Right cardiac atrium (tissue), 5 donors: ENCODE data around the gene DOCK2. TPM values are rescaled to one million over a fixed set of nuclear protein-coding genes. Genes with fewer than 3 reads are reported as not detected.

Source experiments
- ATAC-seq, 2 donors: fragments of 200-7000 bp; cut with Tn5 transposase; one replicate each; pipeline versions ENCODE4 v1.8.0 to v1.9.1; 2020; ENCODE audit warnings: moderate library complexity in 2 of 2, mild to moderate bottlenecking in 1 of 2
- DNase-seq, 3 donors: peaks; one replicate each; pipeline ENCODE4 v3.0.0-alpha.2; 2020
- H3K27ac ChIP-seq: one replicate; pipeline ENCODE4 v1.5.1; 2013; ENCODE audit warnings: mild to moderate bottlenecking, low read length, control low read depth, moderate library complexity
- H3K27me3 ChIP-seq: one replicate; pipeline ENCODE4 v1.6.1; 2013; ENCODE audit not compliant: control insufficient read depth, insufficient read depth
- H3K4me1 ChIP-seq: one replicate; pipeline ENCODE4 v1.6.1; 2013; ENCODE audit warnings: low read length; ENCODE audit not compliant: control insufficient read depth, insufficient read depth
- H3K4me3 ChIP-seq: one replicate; pipeline ENCODE4 v1.5.1; 2013; ENCODE audit warnings: low read length, control low read depth
- H3K9me3 ChIP-seq: one replicate; pipeline ENCODE4 v1.6.1; 2013; ENCODE audit warnings: low read length; ENCODE audit not compliant: control insufficient read depth
- WGBS: extraction: QIAGEN DNeasy Blood & Tissue Kit; methylation state at CpG from one replicate; pipeline ENCODE4 v1.1.7; 2013; 5-methylcytosine and 5-hydroxymethylcytosine counted together
- intact Hi-C, 4 donors: fragments of 100-400 bp; cut with DNase I; formaldehyde crosslinking; loops; one replicate each; pipeline versions ENCODE4 v1.11.0 to v1.14.0; 2022 to 2023
- polyA plus RNA-seq: library from polyadenylated mRNA; stranded (reverse); fragments of 200-250 nt; gene quantifications from one replicate; pipeline ENCODE4 v1.2.3, GENCODE V29; 2013
- total RNA-seq, 4 donors: library from RNA; stranded (reverse); fragmentation: NEBNext Ultra II Directional; extraction: Animal tissue kit (Norgen Biotek cat#: 25700); gene quantifications; one replicate each; pipeline ENCODE4 v1.2.1, GENCODE V29; 2021
- donor health status: healthy with polysubstance abuse.
- donor health status: DM: no; HTN: yes; CAD: no.
- donor health status: DM: no; HTN: no; CAD: no.
- donor health status: DM: no; HTN: yes; CAD: no; lungs with severe emphysema.
- donor health status: DM: yes; HTN: yes; CAD: no.

Gene DOCK2
- total and polyA plus RNA-seq, 5 donors: 1.00 to 14.2 (median 9.6) TPM

GRCh38 chr5:170100066-170100943, 463.2 kb downstream of the DOCK2 start:
- peak; percentile 74 to 87 (median 81) for DNase-seq
- 27% methylated on average over 13 of the region's 13 CpGs for WGBS
- Histone ChIP-seq H3K27ac (no peak overlapping the region), H3K27me3 (no peaks in the 10 kb centered on the region), H3K4me3 (no peak overlapping the region), H3K4me1 (peaks cover 2% of the 10 kb centered on the region), H3K9me3 (no peaks in the 10 kb centered on the region)
- intact Hi-C loops: loop anchor here (2.0 to 10.0 kb wide), 5 partner anchors 82 to 324 kb away; no protein-coding TSS in a partner anchor
- ATAC-seq: peak; percentile 35 to 52

- no peaks in the 10 kb centered on the region for H3K4me1 ChIP-seq
- DNase-seq (no peak), ATAC-seq (no peak)
- intact Hi-C loops: loop anchor here in 3 of 4 donors (5.0 to 10.0 kb wide), 3 partner anchors 79 to 321 kb away; no protein-coding TSS in a partner anchor
- H3K27ac ChIP-seq: no peak overlapping the region
- no peaks in the 10 kb centered on the region for H3K9me3 ChIP-seq
- 97% methylated on average over 1 of the region's 1 CpG for WGBS
- no peak overlapping the region for H3K4me3 ChIP-seq
- no peaks in the 10 kb centered on the region for H3K27me3 ChIP-seq
Measured at GRCh38 chr5:170103447-170103846, 466.4 kb downstream of the DOCK2 start.

- no peak for DNase-seq
- Histone ChIP-seq H3K27me3 (no peaks in the 10 kb centered on the region), H3K9me3 (no peaks in the 10 kb centered on the region), H3K4me1 (no peaks in the 10 kb centered on the region), H3K27ac (no peak overlapping the region), H3K4me3 (no peak overlapping the region)
- 92% methylated on average over 6 of the region's 6 CpGs for WGBS
- no peak for ATAC-seq
- intact Hi-C loops: loop anchor here in 3 of 4 donors (5.0 to 10.0 kb wide), 3 partner anchors 78 to 321 kb away; no protein-coding TSS in a partner anchor
Measured at GRCh38 chr5:170104299-170104698, 467.2 kb downstream of the DOCK2 start.

GRCh38 chr5:170104710-170105109, 467.6 kb downstream of the DOCK2 start:
- intact Hi-C loops: loop anchor here in 3 of 4 donors (5.0 to 10.0 kb wide), 3 partner anchors 78 to 320 kb away; no protein-coding TSS in a partner anchor
- no peak for DNase-seq
- 93% methylated on average over 26 of the region's 26 CpGs for WGBS

GRCh38 chr5:170105642-170106611, 468.9 kb downstream of the DOCK2 start, which contains the start of gene FOXI1:
TSS of gene FOXI1 (plus strand) at chr5:170105897. CDS start at chr5:170105958, 61 bp downstream.
- H3K4me1 ChIP-seq: no peaks in the 10 kb centered on the region
- no peak within 1 kb of the TSS for H3K27ac ChIP-seq
- H3K27me3 ChIP-seq: no peaks in the 10 kb centered on the region
- no peak within 1 kb of the TSS for H3K4me3 ChIP-seq
- intact Hi-C loops: loop anchor here in 2 of 4 donors (10.0 kb wide), 2 partner anchors 309 to 319 kb away; no protein-coding TSS in a partner anchor
- 85% methylated on average over 53 of the region's 53 CpGs for whole genome bisulfite sequencing
- no peaks in the 10 kb centered on the region for H3K9me3 ChIP-seq
- peak in 1 of 2 donors; percentile 29 for ATAC-seq
- no peak for DNase-seq

More at GRCh38 chr5:170104710-170105109, 467.6 kb downstream of the DOCK2 start:
- H3K9me3 ChIP-seq: no peaks in the 10 kb centered on the region
- no peak overlapping the region for H3K4me3 ChIP-seq
- ATAC-seq: no peak
- H3K27me3 ChIP-seq: no peaks in the 10 kb centered on the region
- no peak overlapping the region for H3K27ac ChIP-seq
- H3K4me1 ChIP-seq: no peaks in the 10 kb centered on the region

GRCh38 chr5:170107674-170108073, 470.6 kb downstream of the DOCK2 start:
- H3K27me3 ChIP-seq: no peaks in the 10 kb centered on the region
- H3K9me3 ChIP-seq: no peaks in the 10 kb centered on the region
- no peaks in the 10 kb centered on the region for H3K4me1 ChIP-seq
- DNase-seq: no peak
- H3K4me3 ChIP-seq: no peak overlapping the region
- no peak for ATAC-seq
- H3K27ac ChIP-seq: no peak overlapping the region
- intact Hi-C loops: loop anchor here in 2 of 4 donors (10.0 kb wide), 2 partner anchors 307 to 317 kb away; no protein-coding TSS in a partner anchor
- 79% methylated on average over 2 of the region's 2 CpGs for WGBS

GRCh38 chr5:170108266-170108785, 471.3 kb downstream of the DOCK2 start:
- DNase-seq (no peak), ATAC-seq (no peak)
- intact Hi-C loops: loop anchor here in 2 of 4 donors (10.0 kb wide), 2 partner anchors 306 to 316 kb away; no protein-coding TSS in a partner anchor
- H3K27me3 ChIP-seq: no peaks in the 10 kb centered on the region
- H3K9me3 ChIP-seq: no peaks in the 10 kb centered on the region
- 94% methylated on average over 12 of the region's 12 CpGs for WGBS
- no peaks in the 10 kb centered on the region for H3K4me1 ChIP-seq
- no peak overlapping the region for H3K4me3 ChIP-seq
- H3K27ac ChIP-seq: no peak overlapping the region

GRCh38 chr5:170109059-170110031, 472.3 kb downstream of the DOCK2 start:
- Histone ChIP-seq H3K27me3 (no peaks in the 10 kb centered on the region), H3K27ac (no peak overlapping the region), H3K4me1 (no peaks in the 10 kb centered on the region), H3K4me3 (no peak overlapping the region), H3K9me3 (no peaks in the 10 kb centered on the region)
- DNase-seq (no peak), ATAC-seq (no peak)
- 79% methylated on average over 7 of the region's 7 CpGs for WGBS
- intact Hi-C loops: loop anchor here in 2 of 4 donors (10.0 kb wide), 2 partner anchors 305 to 315 kb away; no protein-coding TSS in a partner anchor

- H3K9me3 ChIP-seq: no peaks in the 10 kb centered on the region
- ATAC-seq: no peak
- no peaks in the 10 kb centered on the region for H3K4me1 ChIP-seq
- no peak for DNase-seq
- no peaks in the 10 kb centered on the region for H3K27me3 ChIP-seq
- 87% methylated on average over 3 of the region's 3 CpGs for WGBS
- intact Hi-C loops: no loop called here
- no peak overlapping the region for H3K4me3 ChIP-seq
- H3K27ac ChIP-seq: no peak overlapping the region
Measured at GRCh38 chr5:170110403-170111087, 473.5 kb downstream of the DOCK2 start.
